ENCODE data around the gene HERC3.

HERC3 gene

GRCh38 chr4:88737307-88737941 is 145.1 kb downstream of the HERC3 start:
- no peaks in the 10 kb centered on the region for H3K27me3 ChIP-seq (ENCODE audit: insufficient read depth, poor library complexity, severe bottlenecking)
- H3K4me3 ChIP-seq (replicated peaks; ENCODE audit: insufficient read depth, low read length), result no peak overlapping the region
- H3K27ac ChIP-seq (replicated peaks), result no peak overlapping the region
- TF ChIP-seq POLR2AphosphoS5 (IDR thresholded peaks at IDR 0.05; ENCODE audit: low read depth), result no peak
- TF ChIP-seq SPI1 (IDR thresholded peaks at IDR 0.05; ENCODE audit: borderline replicate concordance, low read depth), result no peak
- no peak for TF ChIP-seq CTCF (IDR thresholded peaks at IDR 0.05; ENCODE audit: insufficient read depth, low read length)
- TF ChIP-seq GABPA (IDR thresholded peaks at IDR 0.05; ENCODE audit: low read depth), result no peak
- TF ChIP-seq, protein P1, sequence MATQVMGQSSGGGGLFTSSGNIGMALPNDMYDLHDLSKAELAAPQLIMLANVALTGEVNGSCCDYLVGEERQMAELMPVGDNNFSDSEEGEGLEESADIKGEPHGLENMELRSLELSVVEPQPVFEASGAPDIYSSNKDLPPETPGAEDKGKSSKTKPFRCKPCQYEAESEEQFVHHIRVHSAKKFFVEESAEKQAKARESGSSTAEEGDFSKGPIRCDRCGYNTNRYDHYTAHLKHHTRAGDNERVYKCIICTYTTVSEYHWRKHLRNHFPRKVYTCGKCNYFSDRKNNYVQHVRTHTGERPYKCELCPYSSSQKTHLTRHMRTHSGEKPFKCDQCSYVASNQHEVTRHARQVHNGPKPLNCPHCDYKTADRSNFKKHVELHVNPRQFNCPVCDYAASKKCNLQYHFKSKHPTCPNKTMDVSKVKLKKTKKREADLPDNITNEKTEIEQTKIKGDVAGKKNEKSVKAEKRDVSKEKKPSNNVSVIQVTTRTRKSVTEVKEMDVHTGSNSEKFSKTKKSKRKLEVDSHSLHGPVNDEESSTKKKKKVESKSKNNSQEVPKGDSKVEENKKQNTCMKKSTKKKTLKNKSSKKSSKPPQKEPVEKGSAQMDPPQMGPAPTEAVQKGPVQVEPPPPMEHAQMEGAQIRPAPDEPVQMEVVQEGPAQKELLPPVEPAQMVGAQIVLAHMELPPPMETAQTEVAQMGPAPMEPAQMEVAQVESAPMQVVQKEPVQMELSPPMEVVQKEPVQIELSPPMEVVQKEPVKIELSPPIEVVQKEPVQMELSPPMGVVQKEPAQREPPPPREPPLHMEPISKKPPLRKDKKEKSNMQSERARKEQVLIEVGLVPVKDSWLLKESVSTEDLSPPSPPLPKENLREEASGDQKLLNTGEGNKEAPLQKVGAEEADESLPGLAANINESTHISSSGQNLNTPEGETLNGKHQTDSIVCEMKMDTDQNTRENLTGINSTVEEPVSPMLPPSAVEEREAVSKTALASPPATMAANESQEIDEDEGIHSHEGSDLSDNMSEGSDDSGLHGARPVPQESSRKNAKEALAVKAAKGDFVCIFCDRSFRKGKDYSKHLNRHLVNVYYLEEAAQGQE (IDR thresholded peaks at IDR 0.05; ENCODE audit: insufficient replicate concordance, low read depth), result no peak
- no peak for DNase-seq (ENCODE audit: low read depth in 1 of 2, low spot score in 1 of 2)

DNA sequence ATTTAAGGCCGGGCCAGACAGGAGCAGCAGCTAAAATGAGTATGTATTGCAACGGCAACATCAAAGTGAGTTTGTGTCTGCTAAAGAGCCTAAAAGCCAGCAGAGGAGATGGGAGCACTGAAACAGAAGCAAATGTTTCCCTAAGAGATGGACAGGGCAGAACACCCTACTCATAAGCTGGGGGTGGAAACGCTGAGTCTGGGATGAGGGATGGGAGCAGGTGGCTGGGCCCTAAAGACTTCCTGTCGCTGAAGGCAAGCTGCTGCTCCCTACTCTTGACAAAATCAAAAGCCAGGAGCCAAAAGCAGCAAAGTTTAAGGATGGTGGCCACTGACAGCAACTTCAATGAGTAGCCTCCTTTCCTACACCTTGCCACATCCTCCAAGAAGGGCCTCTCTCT is 145.9 kb downstream of the HERC3 start:
- H3K27ac ChIP-seq (replicated peaks), result no peak overlapping the region
- DNase-seq (ENCODE audit: low read depth in 1 of 2, low spot score in 1 of 2), result no peak
- no peak for TF ChIP-seq POLR2AphosphoS5 (IDR thresholded peaks at IDR 0.05; ENCODE audit: low read depth)
- TF ChIP-seq SPI1 (IDR thresholded peaks at IDR 0.05; ENCODE audit: borderline replicate concordance, low read depth), result no peak
- no peak for TF ChIP-seq GABPA (IDR thresholded peaks at IDR 0.05; ENCODE audit: low read depth)
- no peak for TF ChIP-seq CTCF (IDR thresholded peaks at IDR 0.05; ENCODE audit: insufficient read depth, low read length)
- TF ChIP-seq, protein P1 (IDR thresholded peaks at IDR 0.05; ENCODE audit: insufficient replicate concordance, low read depth), result no peak
- no peak overlapping the region for H3K4me3 ChIP-seq (replicated peaks; ENCODE audit: insufficient read depth, low read length)
- no peaks in the 10 kb centered on the region for H3K27me3 ChIP-seq (ENCODE audit: insufficient read depth, poor library complexity, severe bottlenecking)

- Histone ChIP-seq H3K27me3 (ENCODE audit: insufficient read depth, poor library complexity, severe bottlenecking) (no peaks in the 10 kb centered on the region), H3K27ac (replicated peaks) (no peak overlapping the region), H3K4me3 (replicated peaks; ENCODE audit: insufficient read depth, low read length) (no peak overlapping the region)
- TF ChIP-seq POLR2AphosphoS5 (IDR thresholded peaks at IDR 0.05; ENCODE audit: low read depth), result no peak
- no peak for DNase-seq (ENCODE audit: low read depth in 1 of 2, low spot score in 1 of 2)
These were observed 150.3 kb downstream of the HERC3 start for GRCh38 chr4:88742561-88742960.

DNA sequence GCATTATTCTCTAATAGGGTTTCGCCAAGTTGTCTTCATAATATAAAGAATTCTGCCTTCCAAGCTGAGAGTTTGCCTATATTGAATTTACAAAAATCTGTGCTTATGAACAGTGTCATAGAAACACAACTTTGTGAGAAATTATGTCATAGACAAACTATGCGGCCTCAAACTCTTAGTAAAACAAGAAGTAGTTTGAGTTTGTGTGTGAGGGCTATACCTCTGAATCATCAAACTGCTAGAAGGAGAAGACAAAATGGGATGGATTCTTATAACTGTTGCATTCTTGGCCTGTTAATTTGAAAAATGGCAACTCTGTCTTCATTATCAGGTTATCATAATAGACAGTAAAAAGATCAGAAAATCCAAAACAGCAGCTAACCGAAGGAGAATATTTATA is 151.4 kb downstream of the HERC3 start:
- TF ChIP-seq GABPA (IDR thresholded peaks at IDR 0.05; ENCODE audit: low read depth) (no peak), SPI1 (IDR thresholded peaks at IDR 0.05; ENCODE audit: borderline replicate concordance, low read depth) (no peak), CTCF (IDR thresholded peaks at IDR 0.05; ENCODE audit: insufficient read depth, low read length) (no peak), POLR2AphosphoS5 (IDR thresholded peaks at IDR 0.05; ENCODE audit: low read depth) (no peak)
- TF ChIP-seq, protein P1 (IDR thresholded peaks at IDR 0.05; ENCODE audit: insufficient replicate concordance, low read depth), result no peak
- DNase-seq (ENCODE audit: low read depth in 1 of 2, low spot score in 1 of 2), result no peak
- Histone ChIP-seq H3K27me3 (ENCODE audit: insufficient read depth, poor library complexity, severe bottlenecking) (no peaks in the 10 kb centered on the region), H3K4me3 (replicated peaks; ENCODE audit: insufficient read depth, low read length) (no peak overlapping the region), H3K27ac (replicated peaks) (no peak overlapping the region)

Measured in HL-60 (cell line).